ENCODE results near the gene DAAM2. TPM values are rescaled to one million over a fixed set of nuclear protein-coding genes. Genes with fewer than 3 reads are reported as not detected.

Gene DAAM2
- total and polyA plus RNA-seq, 8 donors = 9.3 to 78.8 (median 19.3) TPM

- no peaks in the 10 kb centered on the region for H3K9me3 ChIP-seq
- no peak for DNase-seq
- H3K27ac ChIP-seq = no peak overlapping the region
- no peaks in the 10 kb centered on the region for H3K36me3 ChIP-seq
- H3K27me3 ChIP-seq = no peaks in the 10 kb centered on the region
- H3K4me1 ChIP-seq = peaks cover 0 to 8% (median 4%) of the 10 kb centered on the region in 4 donors
- WGBS, 5 donors = 86 to 93% (median 87%) methylated on average over 2 of the region's 2 CpGs
- intact Hi-C loops (cut with DNase I; ENCODE audit: low total_unique reads) = no loop called here
- no peak overlapping the region for H3K4me3 ChIP-seq
- TF ChIP-seq CTCF (IDR thresholded peaks at IDR 0.05) (no peak), POLR2AphosphoS5 (IDR thresholded peaks at IDR 0.05) (no peak), EP300 (IDR thresholded peaks at IDR 0.05) (no peak), POLR2A (IDR thresholded peaks at IDR 0.05) (no peak)
These were observed 33.1 kb upstream of the DAAM2 start for GRCh38 chr6:39758905-39759605.

GRCh38 chr6:39760226-39760952, 31.8 kb upstream of the DAAM2 start:
- no peak for DNase-seq
- Histone ChIP-seq H3K36me3 (no peaks in the 10 kb centered on the region), H3K4me1 (peaks cover 0 to 8% (median 1%) of the 10 kb centered on the region in 4 donors), H3K4me3 (no peak overlapping the region), H3K27me3 (no peaks in the 10 kb centered on the region), H3K27ac (no peak overlapping the region), H3K9me3 (no peaks in the 10 kb centered on the region)
- intact Hi-C loops (cut with DNase I; ENCODE audit: low total_unique reads) = no loop called here
- 63 to 84% (median 71%) methylated on average over 3 of the region's 3 CpGs for WGBS, 5 donors
- TF ChIP-seq POLR2AphosphoS5 (IDR thresholded peaks at IDR 0.05) = no peak

- no peak for DNase-seq
- intact Hi-C loops (cut with DNase I; ENCODE audit: low total_unique reads) = no loop called here
- no peaks in the 10 kb centered on the region for H3K9me3 ChIP-seq
- WGBS, 5 donors = 52 to 79% (median 57%) methylated on average over 3 of the region's 3 CpGs
- no peaks in the 10 kb centered on the region for H3K36me3 ChIP-seq
- H3K27me3 ChIP-seq = no peaks in the 10 kb centered on the region
- H3K4me1 ChIP-seq = peaks cover 0 to 4% (median 0%) of the 10 kb centered on the region in 4 donors
- no peak overlapping the region for H3K4me3 ChIP-seq
- H3K27ac ChIP-seq = no peak overlapping the region
- no peak for TF ChIP-seq POLR2AphosphoS5 (IDR thresholded peaks at IDR 0.05)
- no peak for TF ChIP-seq EP300 (IDR thresholded peaks at IDR 0.05)
- no peak for TF ChIP-seq POLR2A (IDR thresholded peaks at IDR 0.05)
- TF ChIP-seq CTCF (IDR thresholded peaks at IDR 0.05) = no peak
These were observed 26.6 kb upstream of the DAAM2 start for GRCh38 chr6:39765508-39766065.

GRCh38 chr6:39769012-39769411, 23.2 kb upstream of the DAAM2 start:
- intact Hi-C loops (cut with DNase I; ENCODE audit: low total_unique reads) = no loop called here
- WGBS, 5 donors = 62 to 72% (median 67%) methylated on average over 5 of the region's 5 CpGs

More at GRCh38 chr6:39769012-39769411, 23.2 kb upstream of the DAAM2 start:
- no peaks in the 10 kb centered on the region for H3K4me1 ChIP-seq
- peak in 1 of 2 donors; percentile 28 for DNase-seq
- H3K36me3 ChIP-seq = no peaks in the 10 kb centered on the region
- TF ChIP-seq EP300 (IDR thresholded peaks at IDR 0.05) (no peak), POLR2AphosphoS5 (IDR thresholded peaks at IDR 0.05) (no peak), POLR2A (IDR thresholded peaks at IDR 0.05) (no peak), CTCF (IDR thresholded peaks at IDR 0.05) (no peak)
- H3K4me3 ChIP-seq = no peak overlapping the region
- no peaks in the 10 kb centered on the region for H3K9me3 ChIP-seq
- H3K27ac ChIP-seq = no peak overlapping the region
- H3K27me3 ChIP-seq = no peaks in the 10 kb centered on the region

All from stomach (tissue), 9 donors.